ENCODE data around the gene PPFIBP2. TPM values are rescaled to one million over a fixed set of nuclear protein-coding genes. Genes with fewer than 3 reads are reported as not detected.

Gene PPFIBP2
- polyA plus RNA-seq, 2 of the 4 experiments (the other 2 are of a cell fraction), result 13.4 to 32.5 TPM

- no peak for TF ChIP-seq RCOR1 (IDR thresholded peaks at IDR 0.05; ENCODE audit: low read depth, low read length)
- no peak for TF ChIP-seq ZC3H11A (IDR thresholded peaks at IDR 0.05)
- no peak for TF ChIP-seq FOXS1 (CRISPR knock-in tag; IDR thresholded peaks at IDR 0.05)
Measured at GRCh38 chr11:7486781-7487140, 27.0 kb upstream of the PPFIBP2 start (continued).

- no peaks in the 10 kb centered on the region for H3K9me3 ChIP-seq
- H3K27ac ChIP-seq, result no peak overlapping the region
- POLR2A ChIA-PET, result no interaction called here
- TF ChIP-seq CHD2 (IDR thresholded peaks at IDR 0.05; ENCODE audit: low read length, partially characterized antibody) (no peak), NFE2L2 (conservative IDR thresholded peaks at IDR 0.05; ENCODE audit: low read length) (no peak), GATA3 (IDR thresholded peaks at IDR 0.05; ENCODE audit: borderline replicate concordance) (no peak), TP53 (CRISPR knock-in tag; IDR thresholded peaks at IDR 0.05) (no peak), JUN (IDR thresholded peaks at IDR 0.05) (no peak)
- H3K4me1 ChIP-seq, result peaks cover 6% of the 10 kb centered on the region; the same call in 1 of the 3 replicates
- no peak overlapping the region for H3K4me3 ChIP-seq
- WGBS (ENCODE audit: missing lambda C conversion rate), result 51% methylated on average over 2 of the region's 2 CpGs
- FAIRE-seq, result no peak
- CTCF ChIA-PET, result no interaction called here
- ATAC-seq, result no peak
- no peak for DNase-seq (ENCODE audit: low read depth in 1 of 2, low spot score in 1 of 2)
- no peak overlapping the region for H3K4me2 ChIP-seq
Measured at GRCh38 chr11:7487360-7487759, 26.4 kb upstream of the PPFIBP2 start.

GRCh38 chr11:7488681-7489080 lies 25.1 kb upstream of the PPFIBP2 start:
- TF ChIP-seq RFX5 (IDR thresholded peaks at IDR 0.05), result no peak
- no peak for TF ChIP-seq POLR2A (IDR thresholded peaks at IDR 0.05; ENCODE audit: low read length)
- no peak for TF ChIP-seq SMC3 (IDR thresholded peaks at IDR 0.05)
- TF ChIP-seq ZNF302 (CRISPR knock-in tag; IDR thresholded peaks at IDR 0.05), result no peak
- no peak for TF ChIP-seq RARB (CRISPR knock-in tag; IDR thresholded peaks at IDR 0.05)
- TF ChIP-seq PBX3 (IDR thresholded peaks at IDR 0.05), result no peak
- TF ChIP-seq TP53 (CRISPR knock-in tag; IDR thresholded peaks at IDR 0.05), result no peak
- TF ChIP-seq ZC3H11A (IDR thresholded peaks at IDR 0.05), result no peak
- TF ChIP-seq HDAC2 (IDR thresholded peaks at IDR 0.05), result no peak

GRCh38 chr11:7489376-7489775 lies 24.4 kb upstream of the PPFIBP2 start:
- Histone ChIP-seq H3K4me3 (no peak overlapping the region), H3K9me3 (no peaks in the 10 kb centered on the region), H3K4me1 (peaks cover 6% of the 10 kb centered on the region; the same call in 1 of the 3 replicates), H3K27ac (no peak overlapping the region), H3K4me2 (no peak overlapping the region)
- FAIRE-seq (no peak), DNase-seq (ENCODE audit: low read depth in 1 of 2, low spot score in 1 of 2) (no peak), ATAC-seq (no peak)
- TF ChIP-seq HOXB13 (CRISPR knock-in tag; IDR thresholded peaks at IDR 0.05; ENCODE audit: low read depth) (no peak), MAZ (IDR thresholded peaks at IDR 0.05; ENCODE audit: borderline replicate concordance, low read depth, low read length) (no peak), HES2 (IDR thresholded peaks at IDR 0.05) (no peak), RCOR1 (IDR thresholded peaks at IDR 0.05; ENCODE audit: low read depth, low read length) (no peak), NR3C1 (IDR thresholded peaks at IDR 0.05) (no peak)
- POLR2A ChIA-PET, result no interaction called here
- WGBS (ENCODE audit: missing lambda C conversion rate), result 5% methylated on average over 2 of the region's 2 CpGs
- CTCF ChIA-PET, result interaction anchor here (1.5 to 1.7 kb wide), 2 partner anchors 23 to 136 kb away, joined by 3 to 6 read pairs; partner anchors contain the start of gene PPFIBP2

More at GRCh38 chr11:7488681-7489080, 25.1 kb upstream of the PPFIBP2 start:
- H3K9me3 ChIP-seq, result no peaks in the 10 kb centered on the region
- ChIA-PET CTCF (no interaction called here), POLR2A (no interaction called here)
- H3K4me1 ChIP-seq, result peaks cover 6% of the 10 kb centered on the region; the same call in 1 of the 3 replicates
- 5% methylated on average over 1 of the region's 1 CpG for WGBS (ENCODE audit: missing lambda C conversion rate)
- H3K4me3 ChIP-seq, result no peak overlapping the region
- FAIRE-seq (no peak), ATAC-seq (no peak), DNase-seq (ENCODE audit: low read depth in 1 of 2, low spot score in 1 of 2) (no peak)
- H3K4me2 ChIP-seq, result no peak overlapping the region
- H3K27ac ChIP-seq, result no peak overlapping the region

GRCh38 chr11:7490054-7490453 lies 23.7 kb upstream of the PPFIBP2 start:
- ChIA-PET POLR2A (no interaction called here), CTCF (interaction anchor here (0.6 to 1.7 kb wide), 3 partner anchors 23 to 606 kb away, joined by 3 to 6 read pairs (median 3); partner anchors contain the start of gene PPFIBP2)
- no peaks in the 10 kb centered on the region for H3K9me3 ChIP-seq
- 39% methylated on average over 4 of the region's 4 CpGs for WGBS (ENCODE audit: missing lambda C conversion rate)
- FAIRE-seq (no peak), ATAC-seq (peak in 1 of 2 experiments; percentile 32; a peak in 1 of 6 replicates), DNase-seq (ENCODE audit: low read depth in 1 of 2, low spot score in 1 of 2) (no peak)
- H3K4me2 ChIP-seq, result no peak overlapping the region
- peaks cover 6% of the 10 kb centered on the region; the same call in 1 of the 3 replicates for H3K4me1 ChIP-seq
- no peak overlapping the region for H3K4me3 ChIP-seq
- TF ChIP-seq CBX8 (IDR thresholded peaks at IDR 0.05) (no peak), ATOH8 (CRISPR knock-in tag; IDR thresholded peaks at IDR 0.05; ENCODE audit: low read depth) (no peak), PBX3 (IDR thresholded peaks at IDR 0.05) (no peak), SMC3 (IDR thresholded peaks at IDR 0.05) (no peak), JUNB (IDR thresholded peaks at IDR 0.05) (no peak), ZSCAN20 (CRISPR knock-in tag; IDR thresholded peaks at IDR 0.05) (no peak)
- H3K27ac ChIP-seq, result no peak overlapping the region

Data from A549 (cell line).